K562 (cell line): Measurements from ENCODE around the gene SLC17A4.
"Not testable (repeated sequence)": the region's sequence is repeated elsewhere in the genome, so short reads cannot be mapped to it uniquely, and the experiment has no call there.

Experiments
- ESRRA ChIP-seq: fragments of 450-650 bp; IDR thresholded peaks from 2 replicates; pipeline ENCODE4 v1.6.1; 2014; ENCODE audit warnings: low read depth, mild to moderate bottlenecking, moderate library complexity, borderline replicate concordance
- FIP1L1 ChIP-seq: fragments of 200-400 bp; formaldehyde crosslinking; IDR thresholded peaks from 2 replicates; pipeline ENCODE4 v1.6.1; 2018; ENCODE audit warnings: mild to moderate bottlenecking, low read depth, low read length; ENCODE audit not compliant: poor library complexity, severe bottlenecking
- JUND ChIP-seq, 2 experiments: IDR thresholded peaks; 2 replicates in 1 of 2; 3 replicates in 1 of 2; pipeline ENCODE4 v1.6.1; 2011; ENCODE audit warnings: borderline replicate concordance in 2 of 2, low read depth in 2 of 2, low read length in 2 of 2, improper control_type of control experiment in 1 of 2, missing biosample characterization in 1 of 2, missing genetic modification characterization in 1 of 2, missing genetic modification reagents in 1 of 2
- MAFK ChIP-seq: IDR thresholded peaks from 2 replicates; pipeline ENCODE4 v1.6.1; 2011; ENCODE audit warnings: low read length, improper control_type of control experiment
- POLR2A ChIP-seq: fragments of 450-650 bp; conservative IDR thresholded peaks from 2 replicates; pipeline ENCODE4 v1.6.1; 2016
- TAF1 ChIP-seq: IDR thresholded peaks from 2 replicates; pipeline ENCODE4 v1.6.1; 2011; ENCODE audit warnings: mild to moderate bottlenecking, low read length, moderate library complexity; ENCODE audit not compliant: insufficient read depth, control insufficient read depth, severe bottlenecking; ENCODE audit errors: extremely low read depth
- ZNF232 ChIP-seq: sonication (generic); formaldehyde crosslinking; IDR thresholded peaks from 2 replicates; pipeline ENCODE4 v1.8.0; 2022; ENCODE audit warnings: mild to moderate bottlenecking, missing genetic modification reagents
- ZNF24 ChIP-seq: fragments of 450-650 bp; IDR thresholded peaks from 2 replicates; pipeline ENCODE4 v1.6.1; 2016
- TF ChIP-seq, protein P1 (sequence below): fragments of 450-650 bp; conservative IDR thresholded peaks from 2 replicates; pipeline ENCODE4 v1.6.1; 2016; ENCODE audit warnings: missing genetic modification characterization, low read depth, mild to moderate bottlenecking, missing compliant biosample characterization, moderate library complexity
- TF ChIP-seq, protein P2 (sequence below), 2 experiments: fragments of 450-650 bp in 1 of 2; IDR thresholded peaks; 2 replicates each; pipeline ENCODE4 v1.6.1; 2011 to 2017; ENCODE audit warnings: low read depth in 2 of 2, antibody characterized with exemption in 1 of 2, borderline replicate concordance in 1 of 2, low read length in 1 of 2, mild to moderate bottlenecking in 1 of 2, mixed read lengths in 1 of 2; ENCODE audit not compliant: control insufficient read depth in 1 of 2
- TF ChIP-seq, protein P3 (sequence below), 3 experiments: IDR thresholded peaks in 2 of 3; conservative IDR thresholded peaks in 1 of 3; 2 replicates each; pipeline ENCODE4 v1.5.1; 2011 to 2012; ENCODE audit warnings: low read length in 3 of 3, mild to moderate bottlenecking in 3 of 3, control low read depth in 2 of 3, improper control_type of control experiment in 1 of 3, inconsistent platforms in 1 of 3, low read depth in 1 of 3, mixed read lengths in 1 of 3, moderate library complexity in 1 of 3; ENCODE audit not compliant: insufficient read depth in 2 of 3
- TF ChIP-seq, protein P4 (sequence below), 2 experiments: fragments of 450-650 bp in 1 of 2; sonication (generic) in 1 of 2; formaldehyde crosslinking in 1 of 2; IDR thresholded peaks in 1 of 2; conservative IDR thresholded peaks in 1 of 2; 2 replicates each; pipeline versions ENCODE4 v1.6.1 to v1.8.1; 2016 to 2023; ENCODE audit warnings: mild to moderate bottlenecking in 2 of 2, moderate library complexity in 2 of 2, inconsistent platforms in 1 of 2, missing genetic modification reagents in 1 of 2

DNA sequence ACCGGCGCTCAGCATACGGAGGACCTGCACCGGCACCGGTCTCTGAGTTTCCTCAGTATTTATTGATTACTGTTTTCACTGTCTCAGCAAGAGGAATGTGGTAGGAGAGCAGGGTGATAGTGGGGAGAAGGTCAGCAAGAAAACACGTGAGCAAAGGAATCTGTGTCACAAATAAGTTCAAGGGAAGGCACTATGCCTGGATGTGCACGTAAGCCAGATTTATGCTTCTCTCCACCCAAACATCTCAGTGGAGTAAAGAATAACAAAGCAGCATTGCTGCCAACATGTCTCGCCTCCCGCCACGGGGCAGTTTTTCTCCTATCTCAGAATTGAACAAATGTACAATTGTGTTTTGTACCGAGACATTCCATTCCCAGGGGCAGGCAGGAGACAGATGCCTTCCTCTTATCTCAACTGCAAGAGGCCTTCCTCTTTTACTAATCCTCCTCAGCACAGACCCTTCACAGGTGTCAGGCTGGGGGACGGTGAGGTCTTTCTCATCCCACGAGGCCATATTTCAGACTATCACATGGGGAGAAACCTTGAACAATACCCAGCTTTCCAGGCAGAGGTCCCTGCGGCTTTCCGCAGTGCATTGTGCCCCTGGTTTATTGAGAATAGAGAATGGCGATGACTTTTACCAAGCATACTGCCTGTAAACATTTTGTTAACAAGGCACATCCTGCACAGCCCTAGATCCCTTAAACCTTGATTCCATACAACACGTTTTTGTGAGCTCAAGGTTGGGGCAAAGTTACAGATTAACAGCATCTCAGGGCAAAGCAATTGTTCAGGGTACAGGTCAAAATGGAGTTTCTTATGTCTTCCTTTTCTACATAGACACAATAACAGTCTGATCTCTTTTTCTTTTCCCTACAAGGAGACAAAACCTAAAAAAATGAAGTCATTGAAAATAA lies 5.7 kb upstream of the SLC17A4 start:
- TF ChIP-seq, protein P1, sequence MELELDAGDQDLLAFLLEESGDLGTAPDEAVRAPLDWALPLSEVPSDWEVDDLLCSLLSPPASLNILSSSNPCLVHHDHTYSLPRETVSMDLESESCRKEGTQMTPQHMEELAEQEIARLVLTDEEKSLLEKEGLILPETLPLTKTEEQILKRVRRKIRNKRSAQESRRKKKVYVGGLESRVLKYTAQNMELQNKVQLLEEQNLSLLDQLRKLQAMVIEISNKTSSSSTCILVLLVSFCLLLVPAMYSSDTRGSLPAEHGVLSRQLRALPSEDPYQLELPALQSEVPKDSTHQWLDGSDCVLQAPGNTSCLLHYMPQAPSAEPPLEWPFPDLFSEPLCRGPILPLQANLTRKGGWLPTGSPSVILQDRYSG = not testable (repeated sequence)
- TF ChIP-seq, protein P2, sequence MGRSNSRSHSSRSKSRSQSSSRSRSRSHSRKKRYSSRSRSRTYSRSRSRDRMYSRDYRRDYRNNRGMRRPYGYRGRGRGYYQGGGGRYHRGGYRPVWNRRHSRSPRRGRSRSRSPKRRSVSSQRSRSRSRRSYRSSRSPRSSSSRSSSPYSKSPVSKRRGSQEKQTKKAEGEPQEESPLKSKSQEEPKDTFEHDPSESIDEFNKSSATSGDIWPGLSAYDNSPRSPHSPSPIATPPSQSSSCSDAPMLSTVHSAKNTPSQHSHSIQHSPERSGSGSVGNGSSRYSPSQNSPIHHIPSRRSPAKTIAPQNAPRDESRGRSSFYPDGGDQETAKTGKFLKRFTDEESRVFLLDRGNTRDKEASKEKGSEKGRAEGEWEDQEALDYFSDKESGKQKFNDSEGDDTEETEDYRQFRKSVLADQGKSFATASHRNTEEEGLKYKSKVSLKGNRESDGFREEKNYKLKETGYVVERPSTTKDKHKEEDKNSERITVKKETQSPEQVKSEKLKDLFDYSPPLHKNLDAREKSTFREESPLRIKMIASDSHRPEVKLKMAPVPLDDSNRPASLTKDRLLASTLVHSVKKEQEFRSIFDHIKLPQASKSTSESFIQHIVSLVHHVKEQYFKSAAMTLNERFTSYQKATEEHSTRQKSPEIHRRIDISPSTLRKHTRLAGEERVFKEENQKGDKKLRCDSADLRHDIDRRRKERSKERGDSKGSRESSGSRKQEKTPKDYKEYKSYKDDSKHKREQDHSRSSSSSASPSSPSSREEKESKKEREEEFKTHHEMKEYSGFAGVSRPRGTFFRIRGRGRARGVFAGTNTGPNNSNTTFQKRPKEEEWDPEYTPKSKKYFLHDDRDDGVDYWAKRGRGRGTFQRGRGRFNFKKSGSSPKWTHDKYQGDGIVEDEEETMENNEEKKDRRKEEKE (IDR thresholded peaks at IDR 0.05; ENCODE audit: borderline replicate concordance in 1 of 2, control insufficient read depth in 1 of 2, low read depth in 2 of 2, low read length in 1 of 2) = not testable (repeated sequence)
- TF ChIP-seq JUND (IDR thresholded peaks at IDR 0.05; ENCODE audit: borderline replicate concordance, low read depth, low read length); JUND (tag; IDR thresholded peaks at IDR 0.05; ENCODE audit: borderline replicate concordance, low read depth, low read length); ZNF24; MAFK; POLR2A; ZNF232 (CRISPR knock-in tag); ESRRA; FIP1L1; TAF1: not testable (repeated sequence)
- TF ChIP-seq, protein P3, sequence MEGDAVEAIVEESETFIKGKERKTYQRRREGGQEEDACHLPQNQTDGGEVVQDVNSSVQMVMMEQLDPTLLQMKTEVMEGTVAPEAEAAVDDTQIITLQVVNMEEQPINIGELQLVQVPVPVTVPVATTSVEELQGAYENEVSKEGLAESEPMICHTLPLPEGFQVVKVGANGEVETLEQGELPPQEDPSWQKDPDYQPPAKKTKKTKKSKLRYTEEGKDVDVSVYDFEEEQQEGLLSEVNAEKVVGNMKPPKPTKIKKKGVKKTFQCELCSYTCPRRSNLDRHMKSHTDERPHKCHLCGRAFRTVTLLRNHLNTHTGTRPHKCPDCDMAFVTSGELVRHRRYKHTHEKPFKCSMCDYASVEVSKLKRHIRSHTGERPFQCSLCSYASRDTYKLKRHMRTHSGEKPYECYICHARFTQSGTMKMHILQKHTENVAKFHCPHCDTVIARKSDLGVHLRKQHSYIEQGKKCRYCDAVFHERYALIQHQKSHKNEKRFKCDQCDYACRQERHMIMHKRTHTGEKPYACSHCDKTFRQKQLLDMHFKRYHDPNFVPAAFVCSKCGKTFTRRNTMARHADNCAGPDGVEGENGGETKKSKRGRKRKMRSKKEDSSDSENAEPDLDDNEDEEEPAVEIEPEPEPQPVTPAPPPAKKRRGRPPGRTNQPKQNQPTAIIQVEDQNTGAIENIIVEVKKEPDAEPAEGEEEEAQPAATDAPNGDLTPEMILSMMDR (IDR thresholded peaks at IDR 0.05 in 2 of 3, conservative IDR thresholded peaks at IDR 0.05 in 1 of 3; ENCODE audit: insufficient read depth in 2 of 3, low read depth in 1 of 3, low read length in 3 of 3) = not testable (repeated sequence)
- TF ChIP-seq, protein P4, sequence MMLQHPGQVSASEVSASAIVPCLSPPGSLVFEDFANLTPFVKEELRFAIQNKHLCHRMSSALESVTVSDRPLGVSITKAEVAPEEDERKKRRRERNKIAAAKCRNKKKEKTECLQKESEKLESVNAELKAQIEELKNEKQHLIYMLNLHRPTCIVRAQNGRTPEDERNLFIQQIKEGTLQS (IDR thresholded peaks at IDR 0.05) = not testable (repeated sequence)
- TF ChIP-seq, protein P4 (CRISPR knock-in tag; conservative IDR thresholded peaks at IDR 0.05) = not testable (repeated sequence)
